ENCODE data around the gene ERP44. TPM values are rescaled to one million over a fixed set of nuclear protein-coding genes. Genes with fewer than 3 reads are reported as not detected.

The ERP44 gene
- total RNA-seq, 1 donor from 2014 or later = 18.3 TPM

- H3K4me3 Mint-ChIP-seq = no peak overlapping the region
- H3K4me1 Mint-ChIP-seq = no peaks in the 10 kb centered on the region
- no peaks in the 10 kb centered on the region for H3K27me3 Mint-ChIP-seq (ENCODE audit: low read depth)
- no peak for DNase-seq (ENCODE audit: low spot score in 2 of 2, unreplicated experiment in 2 of 2)
- H3K27ac Mint-ChIP-seq = no peak overlapping the region
- no peak for TF ChIP-seq CTCF (IDR thresholded peaks at IDR 0.05; ENCODE audit: unreplicated experiment)
- H3K9me3 Mint-ChIP-seq = peaks cover 68% of the 10 kb centered on the region
- H3K36me3 Mint-ChIP-seq = peaks cover 82% of the 10 kb centered on the region
Measured at GRCh38 chr9:100038472-100038871, 60.3 kb downstream of the ERP44 start.

DNA sequence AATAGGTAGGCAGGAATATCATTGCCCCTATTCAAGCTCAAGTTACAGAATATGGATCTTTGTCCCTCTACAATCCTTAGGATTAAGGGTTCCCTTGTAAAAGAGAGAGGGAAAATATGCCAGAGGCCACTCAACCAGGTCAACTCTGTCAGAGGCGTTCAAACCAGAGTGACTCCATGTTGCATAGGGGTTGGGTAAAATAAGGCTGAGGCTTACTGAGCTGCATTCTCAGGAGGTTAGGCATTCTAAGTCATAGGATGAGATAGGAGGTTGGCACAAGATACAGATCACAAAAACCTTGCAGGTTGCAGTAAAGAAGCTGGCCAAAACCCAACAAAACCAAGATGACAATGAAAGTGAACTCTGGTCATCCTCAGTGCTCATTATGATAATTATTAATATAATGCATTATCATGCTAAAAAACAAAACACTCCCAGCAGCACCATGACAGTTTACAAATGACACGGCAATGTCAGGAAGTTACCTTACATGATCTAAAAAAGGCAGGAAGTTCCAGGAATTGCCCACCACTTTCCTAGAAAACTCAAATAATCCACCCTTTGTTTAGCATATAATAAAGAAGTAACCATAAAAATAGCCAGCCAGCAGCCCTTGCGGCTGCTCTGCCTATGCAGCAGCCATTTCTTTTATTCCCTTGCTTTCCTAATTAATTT lies 64.8 kb downstream of the ERP44 start:
- Mint-ChIP-seq H3K36me3 (peaks cover 81% of the 10 kb centered on the region), H3K9me3 (peaks cover 44% of the 10 kb centered on the region), H3K4me1 (no peaks in the 10 kb centered on the region), H3K27me3 (ENCODE audit: low read depth) (no peaks in the 10 kb centered on the region), H3K4me3 (no peak overlapping the region), H3K27ac (no peak overlapping the region)
- no peak for DNase-seq (ENCODE audit: low spot score in 2 of 2, unreplicated experiment in 2 of 2)
- no peak for TF ChIP-seq CTCF (IDR thresholded peaks at IDR 0.05; ENCODE audit: unreplicated experiment)

DNA sequence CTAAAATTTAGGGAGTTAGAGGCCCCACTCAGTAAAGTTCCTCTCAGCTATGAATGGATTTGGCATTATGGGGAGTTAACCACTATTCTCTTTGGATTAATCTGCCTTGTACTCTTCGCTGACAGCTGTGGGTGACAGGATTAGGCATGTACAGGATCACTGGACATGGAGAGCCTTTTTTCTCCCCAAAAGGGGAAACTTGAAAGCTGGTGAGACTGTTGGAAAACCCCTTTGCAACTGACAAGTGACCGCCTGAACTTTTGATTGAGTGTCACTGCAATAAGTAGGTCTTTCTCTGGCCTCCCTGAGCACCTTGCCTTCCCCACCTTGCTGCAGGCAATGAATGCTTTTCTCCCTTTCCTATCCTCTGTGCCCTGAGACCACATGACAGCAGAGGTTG lies 68.3 kb downstream of the ERP44 start:
- TF ChIP-seq CTCF (IDR thresholded peaks at IDR 0.05; ENCODE audit: unreplicated experiment) = no peak
- Mint-ChIP-seq H3K36me3 (peaks cover 48% of the 10 kb centered on the region), H3K4me1 (peaks cover 2% of the 10 kb centered on the region), H3K9me3 (peaks cover 24% of the 10 kb centered on the region), H3K27ac (no peak overlapping the region), H3K27me3 (ENCODE audit: low read depth) (no peaks in the 10 kb centered on the region), H3K4me3 (no peak overlapping the region)
- no peak for DNase-seq (ENCODE audit: low spot score in 2 of 2, unreplicated experiment in 2 of 2)

DNA sequence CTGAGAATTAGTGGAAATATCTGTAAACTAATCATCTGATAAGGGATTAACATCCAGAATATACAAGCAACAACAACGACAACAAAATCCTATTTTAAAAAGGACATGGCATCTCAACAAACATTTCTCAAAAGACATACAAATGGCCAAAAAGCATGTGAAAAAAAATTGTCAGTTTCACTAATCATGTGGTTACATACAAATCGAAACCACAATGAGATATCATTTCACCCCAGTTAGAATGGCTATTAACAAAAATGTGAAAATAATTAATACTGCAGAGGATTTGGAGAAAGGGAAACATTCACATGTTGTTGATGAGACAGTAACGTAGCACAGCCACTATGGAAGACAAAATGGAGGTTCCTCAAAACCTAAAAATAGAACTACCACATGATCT lies 69.5 kb downstream of the ERP44 start:
- no peak for TF ChIP-seq CTCF (IDR thresholded peaks at IDR 0.05; ENCODE audit: unreplicated experiment)
- H3K4me1 Mint-ChIP-seq = peaks cover 2% of the 10 kb centered on the region
- no peak overlapping the region for H3K4me3 Mint-ChIP-seq
- peaks cover 18% of the 10 kb centered on the region for H3K9me3 Mint-ChIP-seq
- no peaks in the 10 kb centered on the region for H3K27me3 Mint-ChIP-seq (ENCODE audit: low read depth)
- peaks cover 45% of the 10 kb centered on the region for H3K36me3 Mint-ChIP-seq
- no peak overlapping the region for H3K27ac Mint-ChIP-seq
- DNase-seq (ENCODE audit: low spot score in 2 of 2, unreplicated experiment in 2 of 2) = no peak

DNA sequence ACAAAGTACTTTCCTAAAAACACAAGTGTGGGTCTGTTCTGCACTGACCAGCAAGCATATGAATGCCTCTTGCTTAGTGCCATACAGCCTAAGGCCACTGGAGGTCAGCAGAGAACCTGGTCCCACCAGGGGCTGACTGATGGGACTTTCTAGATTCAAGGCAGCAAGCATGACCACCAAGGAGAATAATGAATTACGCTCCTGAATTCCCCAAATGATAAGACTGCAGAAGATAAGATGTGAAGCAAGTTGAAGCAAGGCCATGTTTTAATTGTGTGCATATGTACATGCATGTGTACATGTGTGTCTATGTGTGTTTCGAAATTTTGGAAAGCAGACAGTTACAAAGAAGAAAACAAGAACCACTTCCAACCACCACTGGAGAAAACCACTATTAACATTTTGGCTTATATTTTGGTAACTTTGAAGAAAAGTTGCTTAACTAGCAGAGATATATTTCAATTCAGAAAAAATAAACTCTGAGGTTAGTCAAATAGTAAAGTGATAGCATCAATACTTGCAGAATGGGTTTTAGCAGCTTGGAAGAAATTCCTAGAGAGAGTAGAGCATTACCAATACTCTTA lies 70.5 kb downstream of the ERP44 start:
- peak; percentile 72 for TF ChIP-seq CTCF (IDR thresholded peaks at IDR 0.05; ENCODE audit: unreplicated experiment)
- Mint-ChIP-seq H3K27me3 (ENCODE audit: low read depth) (no peaks in the 10 kb centered on the region), H3K4me3 (no peak overlapping the region), H3K27ac (no peak overlapping the region), H3K9me3 (peaks cover 10% of the 10 kb centered on the region), H3K36me3 (peaks cover 39% of the 10 kb centered on the region), H3K4me1 (peaks cover 2% of the 10 kb centered on the region)
- peak in 1 of 2 experiments; percentile 65 for DNase-seq (ENCODE audit: low spot score in 2 of 2, unreplicated experiment in 2 of 2)
